Thyroid gland (tissue), 4 donors: ENCODE results near the gene VSIG10.

Experiments
- CTCF ChIP-seq, 6 experiments: fragments of 200-600 bp in 3 of 6; fragments of 450-650 bp in 3 of 6; sonication (generic) in 3 of 6; IDR thresholded peaks; one replicate each; pipeline ENCODE4 v1.5.1; 2016 to 2019; ENCODE audit warnings: antibody characterized with exemption in 6 of 6, mild to moderate bottlenecking in 2 of 6, inconsistent platforms in 1 of 6, moderate library complexity in 1 of 6
- POLR2A ChIP-seq, 2 donors: fragments of 450-650 bp; IDR thresholded peaks; one replicate each; pipeline ENCODE4 v1.6.1; 2017; ENCODE audit warnings: antibody characterized with exemption in 2 of 2, mild to moderate bottlenecking in 2 of 2, moderate library complexity in 1 of 2

- TF ChIP-seq CTCF (IDR thresholded peaks at IDR 0.05) (no peak), POLR2A (IDR thresholded peaks at IDR 0.05) (no peak)
Observed at GRCh38 chr12:118015306-118015705, 88.5 kb downstream of the VSIG10 start.
